ENCODE measurements around the gene GFER. TPM values are rescaled to one million over a fixed set of nuclear protein-coding genes. Genes with fewer than 3 reads are reported as not detected.

The GFER gene
- total and polyA plus RNA-seq, 9 of the 15 experiments (the other 6 are each of a cell fraction or from before 2014, with no cell fraction given), result 4.3 to 53.7 (median 19.8) TPM

- TF ChIP-seq ZBTB11 (CRISPR knock-in tag; IDR thresholded peaks at IDR 0.05) (no peak), TAF7 (tag; IDR thresholded peaks at IDR 0.05) (no peak), NFIC (IDR thresholded peaks at IDR 0.05) (0 out of 2 replicates have a peak, but pooled peaks have one; percentile 8), CHAMP1 (IDR thresholded peaks at IDR 0.05) (no peak), SIN3A (IDR thresholded peaks at IDR 0.05; ENCODE audit: borderline replicate concordance in 2 of 2, control insufficient read depth in 1 of 2, low read depth in 2 of 2, low read length in 2 of 2) (peak; percentile 71 to 74; a peak in 3 of 4 replicates), HDGF (IDR thresholded peaks at IDR 0.05) (no peak), CEBPG (CRISPR knock-in tag; IDR thresholded peaks at IDR 0.05) (no peak), CEBPG (tag; conservative IDR thresholded peaks at IDR 0.05 in 1 of 2, IDR thresholded peaks at IDR 0.05 in 1 of 2) (no peak), SREBF2 (CRISPR knock-in tag; IDR thresholded peaks at IDR 0.05) (no peak), DEAF1 (CRISPR knock-in tag; IDR thresholded peaks at IDR 0.05) (no peak), YY1 (IDR thresholded peaks at IDR 0.05; ENCODE audit: borderline replicate concordance in 1 of 3, control insufficient read depth in 1 of 3, extremely low read depth in 1 of 3, insufficient read depth in 3 of 3, insufficient read length in 1 of 3, insufficient replicate concordance in 2 of 3, low read depth in 1 of 3, low read length in 2 of 3) (peak in 1 of 3 experiments; percentile 18), HOXB6 (CRISPR knock-in tag; IDR thresholded peaks at IDR 0.05; ENCODE audit: borderline replicate concordance) (no peak)
- TF ChIP-seq, protein P1, sequence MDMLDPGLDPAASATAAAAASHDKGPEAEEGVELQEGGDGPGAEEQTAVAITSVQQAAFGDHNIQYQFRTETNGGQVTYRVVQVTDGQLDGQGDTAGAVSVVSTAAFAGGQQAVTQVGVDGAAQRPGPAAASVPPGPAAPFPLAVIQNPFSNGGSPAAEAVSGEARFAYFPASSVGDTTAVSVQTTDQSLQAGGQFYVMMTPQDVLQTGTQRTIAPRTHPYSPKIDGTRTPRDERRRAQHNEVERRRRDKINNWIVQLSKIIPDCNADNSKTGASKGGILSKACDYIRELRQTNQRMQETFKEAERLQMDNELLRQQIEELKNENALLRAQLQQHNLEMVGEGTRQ (CRISPR knock-in tag; IDR thresholded peaks at IDR 0.05), result no peak
- TF ChIP-seq, protein P2, sequence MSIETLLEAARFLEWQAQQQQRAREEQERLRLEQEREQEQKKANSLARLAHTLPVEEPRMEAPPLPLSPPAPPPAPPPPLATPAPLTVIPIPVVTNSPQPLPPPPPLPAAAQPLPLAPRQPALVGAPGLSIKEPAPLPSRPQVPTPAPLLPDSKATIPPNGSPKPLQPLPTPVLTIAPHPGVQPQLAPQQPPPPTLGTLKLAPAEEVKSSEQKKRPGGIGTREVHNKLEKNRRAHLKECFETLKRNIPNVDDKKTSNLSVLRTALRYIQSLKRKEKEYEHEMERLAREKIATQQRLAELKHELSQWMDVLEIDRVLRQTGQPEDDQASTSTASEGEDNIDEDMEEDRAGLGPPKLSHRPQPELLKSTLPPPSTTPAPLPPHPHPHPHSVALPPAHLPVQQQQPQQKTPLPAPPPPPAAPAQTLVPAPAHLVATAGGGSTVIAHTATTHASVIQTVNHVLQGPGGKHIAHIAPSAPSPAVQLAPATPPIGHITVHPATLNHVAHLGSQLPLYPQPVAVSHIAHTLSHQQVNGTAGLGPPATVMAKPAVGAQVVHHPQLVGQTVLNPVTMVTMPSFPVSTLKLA (conservative IDR thresholded peaks at IDR 0.05), result peak; percentile 65 to 89; a peak in 3 of 4 replicates
These were observed 8.1 kb downstream of the GFER start (continued) for GRCh38 chr16:1991948-1992703.
